Measurements from ENCODE around the gene MEGF11.

Gene MEGF11

DNA sequence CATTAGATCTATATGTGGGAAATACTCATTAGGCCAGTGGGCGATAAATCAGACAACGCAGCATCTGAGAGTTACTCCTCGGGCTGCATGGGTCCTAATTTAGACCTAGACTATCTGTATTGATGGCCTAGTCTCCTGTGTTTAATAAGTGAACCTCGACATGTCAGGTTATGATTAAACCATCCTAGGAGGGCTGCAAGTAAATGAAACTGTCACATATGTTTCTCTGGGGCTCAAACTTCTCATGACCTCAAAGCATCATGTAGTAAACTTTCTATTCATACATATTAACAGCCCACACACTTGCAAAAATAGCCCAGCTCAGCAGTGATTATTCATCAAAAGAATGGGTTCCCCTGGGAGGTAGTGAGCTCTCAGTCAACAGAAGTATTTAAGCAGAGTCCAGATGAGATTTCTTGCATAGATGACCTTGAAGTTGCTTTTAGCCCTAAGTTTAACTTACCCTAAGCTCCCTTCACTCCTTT lies 332.7 kb downstream of the MEGF11 start:
- no peak for DNase-seq
- H4K8ac ChIP-seq (ENCODE audit: low read depth, low read length) = no peak overlapping the region
- H2AK5ac ChIP-seq (ENCODE audit: low read length) = no peak overlapping the region

DNA sequence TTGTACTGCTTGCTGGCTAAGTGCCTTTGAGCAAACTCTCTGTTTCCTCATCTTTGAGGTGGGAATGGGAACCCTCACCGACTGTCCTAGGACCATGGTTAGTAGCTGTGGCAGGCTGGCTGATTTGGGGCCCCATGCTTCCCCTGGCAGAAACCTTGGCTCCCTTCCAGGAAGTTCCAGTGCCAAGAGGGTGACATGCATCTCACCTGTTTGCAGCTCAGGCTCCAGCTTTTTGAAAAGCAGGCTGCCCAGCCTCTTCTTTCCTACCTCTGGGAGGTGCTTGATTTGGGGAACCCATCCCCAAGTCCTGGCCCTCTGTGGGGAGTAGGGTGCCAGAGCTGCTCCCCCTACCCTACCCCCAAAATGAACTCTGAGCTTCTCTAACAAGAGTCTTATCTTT lies 333.4 kb downstream of the MEGF11 start:
- Histone ChIP-seq H4K8ac (ENCODE audit: low read depth, low read length) (no peak overlapping the region), H3K4me1 (ENCODE audit: control insufficient read depth, low read depth, low read length) (no peaks in the 10 kb centered on the region), H3K79me1 (ENCODE audit: low read length) (no peaks in the 10 kb centered on the region)

More for the DNA sequence above, 332.7 kb downstream of the MEGF11 start:
- Histone ChIP-seq H3K4me3 (ENCODE audit: low read length) (no peak overlapping the region), H3K56ac (ENCODE audit: low read length) (no peak overlapping the region), H3K79me1 (ENCODE audit: low read length) (no peaks in the 10 kb centered on the region), H3K4me1 (ENCODE audit: control insufficient read depth, low read depth, low read length) (no peaks in the 10 kb centered on the region), H3K27ac (ENCODE audit: low read depth, low read length) (no peak overlapping the region), H3K36me3 (ENCODE audit: control insufficient read depth, insufficient read depth, low read length) (no peaks in the 10 kb centered on the region), H3K23ac (ENCODE audit: low read length) (no peak overlapping the region), H2BK120ac (ENCODE audit: low read depth, low read length) (no peak overlapping the region), H2BK5ac (ENCODE audit: low read length) (no peak overlapping the region), H3K9ac (ENCODE audit: low read length) (no peak overlapping the region), H4K5ac (ENCODE audit: low read length) (no peak overlapping the region), H3K27me3 (ENCODE audit: insufficient read depth, low read length, poor library complexity) (no peaks in the 10 kb centered on the region), H2BK15ac (replicated peaks; ENCODE audit: low read depth) (no peak overlapping the region), H3K79me2 (ENCODE audit: control insufficient read depth, insufficient read depth, low read length) (no peaks in the 10 kb centered on the region), H3K4ac (ENCODE audit: low read depth, low read length) (no peak overlapping the region), H3K18ac (ENCODE audit: low read length) (no peak overlapping the region), H3K4me2 (ENCODE audit: low read length) (no peak overlapping the region)
- no CpG with 5 or more reads among the region's 4 CpGs for WGBS (ENCODE audit: extremely low coverage, insufficient coverage, low lambda C conversion rate)

DNA sequence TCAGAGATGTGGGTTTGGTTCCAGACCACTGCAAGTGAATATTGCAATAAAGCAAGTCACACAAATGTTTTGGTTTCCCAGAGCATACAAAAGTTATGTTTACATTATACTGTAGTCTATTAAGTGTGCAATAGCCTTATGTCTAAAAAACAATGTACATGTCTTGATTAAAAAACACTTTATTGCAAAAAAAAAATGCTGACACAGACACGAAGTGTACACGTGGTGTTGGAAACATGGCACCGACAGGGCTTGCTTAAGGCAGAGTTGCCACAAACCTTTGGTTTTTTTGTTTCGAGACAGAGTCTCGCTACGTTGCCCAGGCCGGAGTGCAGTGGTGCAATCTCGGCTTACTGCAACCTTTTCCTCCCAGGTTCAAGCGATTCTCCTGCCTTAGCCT lies 334.2 kb downstream of the MEGF11 start:
- Histone ChIP-seq H3K9ac (ENCODE audit: low read length) (no peak overlapping the region), H3K4ac (ENCODE audit: low read depth, low read length) (no peak overlapping the region), H3K4me2 (ENCODE audit: low read length) (no peak overlapping the region), H3K4me3 (ENCODE audit: low read length) (no peak overlapping the region), H4K8ac (ENCODE audit: low read depth, low read length) (no peak overlapping the region), H4K5ac (ENCODE audit: low read length) (no peak overlapping the region), H3K23ac (ENCODE audit: low read length) (no peak overlapping the region), H3K56ac (ENCODE audit: low read length) (no peak overlapping the region), H3K27ac (ENCODE audit: low read depth, low read length) (no peak overlapping the region), H2BK15ac (replicated peaks; ENCODE audit: low read depth) (no peak overlapping the region), H3K36me3 (ENCODE audit: control insufficient read depth, insufficient read depth, low read length) (no peaks in the 10 kb centered on the region), H3K79me1 (ENCODE audit: low read length) (no peaks in the 10 kb centered on the region), H3K79me2 (ENCODE audit: control insufficient read depth, insufficient read depth, low read length) (no peaks in the 10 kb centered on the region), H3K18ac (ENCODE audit: low read length) (no peak overlapping the region), H2BK5ac (ENCODE audit: low read length) (no peak overlapping the region), H2BK120ac (ENCODE audit: low read depth, low read length) (no peak overlapping the region), H3K4me1 (ENCODE audit: control insufficient read depth, low read depth, low read length) (no peaks in the 10 kb centered on the region), H3K27me3 (ENCODE audit: insufficient read depth, low read length, poor library complexity) (no peaks in the 10 kb centered on the region), H2AK5ac (ENCODE audit: low read length) (no peak overlapping the region)
- WGBS (ENCODE audit: extremely low coverage, insufficient coverage, low lambda C conversion rate) = no CpG with 5 or more reads among the region's 9 CpGs
- DNase-seq = no peak

More for the DNA sequence above, 333.4 kb downstream of the MEGF11 start:
- DNase-seq = no peak
- Histone ChIP-seq H3K4ac (ENCODE audit: low read depth, low read length) (no peak overlapping the region), H2BK120ac (ENCODE audit: low read depth, low read length) (no peak overlapping the region), H3K27ac (ENCODE audit: low read depth, low read length) (no peak overlapping the region), H4K5ac (ENCODE audit: low read length) (no peak overlapping the region), H3K56ac (ENCODE audit: low read length) (no peak overlapping the region), H3K18ac (ENCODE audit: low read length) (no peak overlapping the region), H2AK5ac (ENCODE audit: low read length) (no peak overlapping the region), H3K23ac (ENCODE audit: low read length) (no peak overlapping the region), H3K4me3 (ENCODE audit: low read length) (no peak overlapping the region), H3K36me3 (ENCODE audit: control insufficient read depth, insufficient read depth, low read length) (no peaks in the 10 kb centered on the region), H3K4me2 (ENCODE audit: low read length) (no peak overlapping the region), H3K79me2 (ENCODE audit: control insufficient read depth, insufficient read depth, low read length) (no peaks in the 10 kb centered on the region), H3K27me3 (ENCODE audit: insufficient read depth, low read length, poor library complexity) (no peaks in the 10 kb centered on the region), H2BK5ac (ENCODE audit: low read length) (no peak overlapping the region), H3K9ac (ENCODE audit: low read length) (no peak overlapping the region), H2BK15ac (replicated peaks; ENCODE audit: low read depth) (no peak overlapping the region)
- WGBS (ENCODE audit: extremely low coverage, insufficient coverage, low lambda C conversion rate) = no CpG with 5 or more reads among the region's 1 CpG

DNA sequence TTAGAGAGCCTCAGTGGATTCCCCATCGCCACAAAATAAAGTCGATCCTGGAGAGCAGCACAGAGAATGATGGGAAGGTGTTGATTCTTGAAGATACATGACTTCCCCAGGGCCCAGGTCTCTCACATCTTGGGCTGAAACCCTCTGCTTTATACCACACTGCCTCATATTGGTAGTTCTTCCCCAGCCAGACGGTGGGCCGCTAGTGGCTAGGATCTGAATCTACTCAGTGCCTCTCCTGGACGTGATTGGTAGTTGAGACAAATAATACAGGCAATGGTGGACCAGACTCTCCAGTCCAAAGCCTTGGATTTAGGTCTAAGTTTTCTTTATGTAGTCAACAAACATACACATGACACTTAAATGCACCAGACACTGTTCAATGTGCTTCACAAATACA lies 334.6 kb downstream of the MEGF11 start:
- Histone ChIP-seq H3K56ac (ENCODE audit: low read length) (no peak overlapping the region), H2BK15ac (replicated peaks; ENCODE audit: low read depth) (no peak overlapping the region), H3K4ac (ENCODE audit: low read depth, low read length) (no peak overlapping the region), H2AK5ac (ENCODE audit: low read length) (no peak overlapping the region), H3K27me3 (ENCODE audit: insufficient read depth, low read length, poor library complexity) (no peaks in the 10 kb centered on the region), H3K4me1 (ENCODE audit: control insufficient read depth, low read depth, low read length) (no peaks in the 10 kb centered on the region), H3K18ac (ENCODE audit: low read length) (no peak overlapping the region), H4K8ac (ENCODE audit: low read depth, low read length) (no peak overlapping the region), H3K23ac (ENCODE audit: low read length) (no peak overlapping the region), H2BK120ac (ENCODE audit: low read depth, low read length) (no peak overlapping the region), H3K4me2 (ENCODE audit: low read length) (no peak overlapping the region), H3K9ac (ENCODE audit: low read length) (no peak overlapping the region), H3K79me2 (ENCODE audit: control insufficient read depth, insufficient read depth, low read length) (no peaks in the 10 kb centered on the region), H3K79me1 (ENCODE audit: low read length) (no peaks in the 10 kb centered on the region), H2BK5ac (ENCODE audit: low read length) (no peak overlapping the region), H3K4me3 (ENCODE audit: low read length) (no peak overlapping the region), H3K36me3 (ENCODE audit: control insufficient read depth, insufficient read depth, low read length) (no peaks in the 10 kb centered on the region), H3K27ac (ENCODE audit: low read depth, low read length) (no peak overlapping the region), H4K5ac (ENCODE audit: low read length) (no peak overlapping the region)
- DNase-seq = no peak
- no CpG with 5 or more reads among the region's 5 CpGs for WGBS (ENCODE audit: extremely low coverage, insufficient coverage, low lambda C conversion rate)

DNA sequence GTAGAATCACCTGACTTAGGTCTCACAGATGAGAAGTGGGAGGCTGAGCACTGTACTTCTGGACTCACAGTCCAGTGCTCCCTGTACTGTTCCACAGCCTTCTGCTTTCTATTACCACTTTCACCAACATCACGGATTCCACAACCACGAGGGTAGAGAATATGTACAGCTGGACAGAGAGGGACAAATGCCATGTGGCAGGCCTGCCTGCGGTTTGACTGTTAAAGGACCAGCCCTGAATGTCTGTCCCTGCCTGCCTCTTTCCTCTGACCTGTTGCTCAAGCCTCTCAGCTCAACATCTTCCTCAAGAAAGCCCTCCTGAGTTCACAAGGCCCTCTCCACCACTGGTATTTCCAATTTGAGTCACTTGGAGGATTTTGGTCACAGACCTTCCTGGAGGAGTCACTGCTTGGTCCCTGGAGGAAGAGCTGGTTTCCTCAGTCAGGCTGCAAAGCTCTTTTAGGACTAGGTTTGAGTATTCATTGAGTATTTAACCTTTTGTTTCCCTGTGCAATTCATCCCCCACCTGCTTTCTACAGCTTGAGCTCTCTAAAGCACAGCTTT lies 335.1 kb downstream of the MEGF11 start:
- DNase-seq = no peak
- Histone ChIP-seq H3K56ac (ENCODE audit: low read length) (no peak overlapping the region), H2BK120ac (ENCODE audit: low read depth, low read length) (no peak overlapping the region), H2BK5ac (ENCODE audit: low read length) (no peak overlapping the region), H3K4me3 (ENCODE audit: low read length) (no peak overlapping the region), H4K5ac (ENCODE audit: low read length) (no peak overlapping the region), H3K27ac (ENCODE audit: low read depth, low read length) (no peak overlapping the region), H3K36me3 (ENCODE audit: control insufficient read depth, insufficient read depth, low read length) (no peaks in the 10 kb centered on the region), H3K9ac (ENCODE audit: low read length) (no peak overlapping the region), H3K18ac (ENCODE audit: low read length) (no peak overlapping the region), H3K23ac (ENCODE audit: low read length) (no peak overlapping the region), H3K27me3 (ENCODE audit: insufficient read depth, low read length, poor library complexity) (no peaks in the 10 kb centered on the region), H3K4me1 (ENCODE audit: control insufficient read depth, low read depth, low read length) (no peaks in the 10 kb centered on the region), H3K79me1 (ENCODE audit: low read length) (no peaks in the 10 kb centered on the region), H2BK15ac (replicated peaks; ENCODE audit: low read depth) (no peak overlapping the region), H4K8ac (ENCODE audit: low read depth, low read length) (no peak overlapping the region), H3K79me2 (ENCODE audit: control insufficient read depth, insufficient read depth, low read length) (no peaks in the 10 kb centered on the region), H3K4me2 (ENCODE audit: low read length) (no peak overlapping the region), H2AK5ac (ENCODE audit: low read length) (no peak overlapping the region), H3K4ac (ENCODE audit: low read depth, low read length) (no peak overlapping the region)
- WGBS (ENCODE audit: extremely low coverage, insufficient coverage, low lambda C conversion rate) = no CpG with 5 or more reads among the region's 3 CpGs

DNA sequence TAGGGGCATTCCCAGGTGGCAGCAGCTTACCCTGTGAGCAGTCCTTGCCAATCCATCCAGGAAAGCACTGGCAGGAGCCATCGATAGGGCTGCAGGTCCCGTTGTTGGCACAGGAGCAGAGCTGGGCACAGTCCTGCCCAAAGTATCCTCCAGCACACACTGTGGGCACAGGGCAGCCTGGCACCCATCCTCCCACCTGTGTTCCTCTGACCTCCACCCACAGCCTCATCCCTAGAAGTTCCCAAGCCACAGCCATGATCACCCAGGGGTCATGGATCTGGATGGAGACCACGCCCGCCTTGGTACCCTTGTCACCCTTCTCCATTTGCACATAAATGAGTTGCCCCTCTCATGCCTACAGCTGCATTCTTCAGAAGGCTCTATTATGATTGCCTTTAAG lies 335.6 kb downstream of the MEGF11 start:
- no peak for DNase-seq
- Histone ChIP-seq H3K9ac (ENCODE audit: low read length) (no peak overlapping the region), H3K27ac (ENCODE audit: low read depth, low read length) (no peak overlapping the region), H2AK5ac (ENCODE audit: low read length) (no peak overlapping the region), H3K56ac (ENCODE audit: low read length) (no peak overlapping the region), H3K79me2 (ENCODE audit: control insufficient read depth, insufficient read depth, low read length) (no peaks in the 10 kb centered on the region), H2BK120ac (ENCODE audit: low read depth, low read length) (no peak overlapping the region), H4K8ac (ENCODE audit: low read depth, low read length) (no peak overlapping the region), H2BK15ac (replicated peaks; ENCODE audit: low read depth) (no peak overlapping the region), H3K4ac (ENCODE audit: low read depth, low read length) (no peak overlapping the region), H3K23ac (ENCODE audit: low read length) (no peak overlapping the region), H3K4me3 (ENCODE audit: low read length) (no peak overlapping the region), H3K79me1 (ENCODE audit: low read length) (no peaks in the 10 kb centered on the region), H3K18ac (ENCODE audit: low read length) (no peak overlapping the region), H4K5ac (ENCODE audit: low read length) (no peak overlapping the region), H3K4me1 (ENCODE audit: control insufficient read depth, low read depth, low read length) (no peaks in the 10 kb centered on the region), H3K27me3 (ENCODE audit: insufficient read depth, low read length, poor library complexity) (no peaks in the 10 kb centered on the region), H2BK5ac (ENCODE audit: low read length) (no peak overlapping the region), H3K36me3 (ENCODE audit: control insufficient read depth, insufficient read depth, low read length) (no peaks in the 10 kb centered on the region), H3K4me2 (ENCODE audit: low read length) (no peak overlapping the region)
- WGBS (ENCODE audit: extremely low coverage, insufficient coverage, low lambda C conversion rate) = no CpG with 5 or more reads among the region's 4 CpGs
